HEK293T (cell line): ENCODE measurements around the gene PLA2G4C.

ENCODE experiments used
- CTCF ChIA-PET: fragments of 350-600 bp; formaldehyde crosslinking; extraction: SDS; loops from one replicate; lab custom pipeline; 2021; ENCODE audit warnings: antibody characterized with exemption, inconsistent platforms; lab: Yijun Ruan, JAX
- POLR2A ChIA-PET: fragments of 350-600 bp; formaldehyde crosslinking; extraction: SDS; loops from one replicate; lab custom pipeline; 2020; ENCODE audit warnings: antibody characterized with exemption, inconsistent platforms; lab: Yijun Ruan, JAX
- DNase-seq: peaks from one replicate; pipeline ENCODE4 v3.0.0; 2012; ENCODE audit warnings: mixed read lengths; ENCODE audit errors: extremely low spot score
- ARNT ChIP-seq: fragments of 450-650 bp; IDR thresholded peaks from 2 replicates; pipeline ENCODE4 v1.6.1; 2017; ENCODE audit warnings: mild to moderate bottlenecking
- BHLHE40 ChIP-seq: fragments of 450-650 bp; IDR thresholded peaks from 2 replicates; pipeline ENCODE4 v1.6.1; 2016; ENCODE audit warnings: mild to moderate bottlenecking, moderate library complexity, borderline replicate concordance
- CTBP1 ChIP-seq: fragments of 450-650 bp; IDR thresholded peaks from 2 replicates; pipeline ENCODE4 v1.6.1; 2016; ENCODE audit warnings: borderline replicate concordance
- ELF4 ChIP-seq: fragments of 450-650 bp; IDR thresholded peaks from 2 replicates; pipeline ENCODE4 v1.6.1; 2017; ENCODE audit warnings: antibody characterized with exemption
- FOXA1 ChIP-seq: fragments of 450-650 bp; IDR thresholded peaks from 2 replicates; pipeline ENCODE4 v1.6.1; 2016; ENCODE audit warnings: mild to moderate bottlenecking
- FOXK2 ChIP-seq: fragments of 450-650 bp; IDR thresholded peaks from 2 replicates; pipeline ENCODE4 v1.6.1; 2016; ENCODE audit warnings: mild to moderate bottlenecking
- FOXM1 ChIP-seq: fragments of 450-650 bp; IDR thresholded peaks from 2 replicates; pipeline ENCODE4 v1.6.1; 2017; ENCODE audit warnings: mild to moderate bottlenecking, borderline replicate concordance
- HDGF ChIP-seq: fragments of 450-650 bp; IDR thresholded peaks from 2 replicates; pipeline ENCODE4 v1.6.1; 2017; ENCODE audit warnings: antibody characterized with exemption, borderline replicate concordance
- L3MBTL2 ChIP-seq: fragments of 450-650 bp; conservative IDR thresholded peaks from 2 replicates; pipeline ENCODE4 v1.6.1; 2016; ENCODE audit warnings: mild to moderate bottlenecking
- LEF1 ChIP-seq: fragments of 450-650 bp; IDR thresholded peaks from 2 replicates; pipeline ENCODE4 v1.6.1; 2017; ENCODE audit warnings: mild to moderate bottlenecking, borderline replicate concordance
- NFRKB ChIP-seq: fragments of 450-650 bp; IDR thresholded peaks from 2 replicates; pipeline ENCODE4 v1.6.1; 2016; ENCODE audit warnings: mild to moderate bottlenecking, moderate library complexity
- PKNOX1 ChIP-seq: fragments of 450-650 bp; IDR thresholded peaks from 2 replicates; pipeline ENCODE4 v1.6.1; 2016
- SP1 ChIP-seq: fragments of 450-650 bp; IDR thresholded peaks from 2 replicates; pipeline ENCODE4 v1.6.1; 2017
- SUZ12 ChIP-seq: fragments of 450-650 bp; IDR thresholded peaks from 2 replicates; pipeline ENCODE4 v1.6.1; 2016; ENCODE audit warnings: mild to moderate bottlenecking
- TARDBP ChIP-seq: fragments of 450-650 bp; IDR thresholded peaks from 2 replicates; pipeline ENCODE4 v1.6.1; 2016
- ZNF384 ChIP-seq: fragments of 450-650 bp; IDR thresholded peaks from 2 replicates; pipeline ENCODE4 v1.6.1; 2016

Gene PLA2G4C

GRCh38 chr19:48110350-48110966 is at the start of gene PLA2G4C:
TSS of gene PLA2G4C (minus strand) at chr19:48110817. CDS start at chr19:48106529, 4,288 bp downstream.
- DNase-seq, result peak; percentile 93
- ChIA-PET CTCF (interaction anchor here (0.6 to 1.3 kb wide), 2 partner anchors 22 to 147 kb away, joined by 3 to 8 read pairs; no protein-coding TSS in a partner anchor), POLR2A (interaction anchor here (0.6 to 2.9 kb wide), 15 partner anchors 8 to 907 kb away, joined by 3 to 17 read pairs (median 5); partner anchors contain the start of genes CARD8, LIG1 and ZSWIM9)
- TF ChIP-seq NFRKB, result no peak
- no peak for TF ChIP-seq SUZ12
- TF ChIP-seq FOXK2, result no peak
- peak; percentile 40; the same call in 1 of the 2 replicates for TF ChIP-seq ELF4
- TF ChIP-seq HDGF, result 0 out of 2 replicates have a peak, but pooled peaks have one; percentile 62

GRCh38 chr19:48158210-48158790 is 47.7 kb upstream of the PLA2G4C start:
- TF ChIP-seq BHLHE40 (no peak), ARNT (no peak), NFRKB (no peak), FOXM1 (no peak), FOXA1 (no peak), SP1 (no peak), FOXK2 (no peak), CTBP1 (no peak), ELF4 (no peak), L3MBTL2 (no peak), LEF1 (no peak)
- POLR2A ChIA-PET, result interaction anchor here (1.1 kb wide), 1 partner anchor 48 kb away, joined by 4 read pairs; the partner anchor contains the start of gene PLA2G4C
- no peak for DNase-seq
- CTCF ChIA-PET, result no interaction called here

- POLR2A ChIA-PET, result interaction anchor here (1.6 kb wide), 1 partner anchor 43 kb away, joined by 6 read pairs; the partner anchor contains the start of gene PLA2G4C
- CTCF ChIA-PET, result no interaction called here
- TF ChIP-seq FOXM1, result no peak
- no peak for TF ChIP-seq BHLHE40
- TF ChIP-seq L3MBTL2, result no peak
- TF ChIP-seq HDGF, result no peak
- no peak for TF ChIP-seq CTBP1
- no peak for TF ChIP-seq ELF4
- no peak for TF ChIP-seq ARNT
- no peak for TF ChIP-seq FOXA1
- TF ChIP-seq LEF1, result no peak
- TF ChIP-seq ZNF384, result no peak
- no peak for TF ChIP-seq SUZ12
- no peak for TF ChIP-seq PKNOX1
- TF ChIP-seq NFRKB, result no peak
- TF ChIP-seq SP1, result no peak
- TF ChIP-seq FOXK2, result no peak
- TF ChIP-seq TARDBP, result no peak
- DNase-seq, result no peak
These were observed 43.4 kb upstream of the PLA2G4C start for GRCh38 chr19:48154003-48154402.

GRCh38 chr19:48152551-48152950 is 41.9 kb upstream of the PLA2G4C start:
- TF ChIP-seq ZNF384, result no peak
- CTCF ChIA-PET, result interaction anchor here (0.7 to 1.2 kb wide), 3 partner anchors 45 to 271 kb away, joined by 3 to 7 read pairs (median 4); no protein-coding TSS in a partner anchor
- peak; percentile 65 for DNase-seq
- POLR2A ChIA-PET, result interaction anchor here (1.0 kb wide), 1 partner anchor 17 kb away, joined by 4 read pairs; no protein-coding TSS in a partner anchor

- ChIA-PET POLR2A (interaction anchor here (0.8 kb wide), 1 partner anchor 39 kb away, joined by 3 read pairs; the partner anchor contains the start of gene PLA2G4C), CTCF (no interaction called here)
- TF ChIP-seq PKNOX1, result no peak
- TF ChIP-seq FOXM1, result no peak
- TF ChIP-seq HDGF, result no peak
- no peak for TF ChIP-seq ZNF384
- no peak for TF ChIP-seq BHLHE40
- no peak for TF ChIP-seq FOXK2
- TF ChIP-seq SP1, result no peak
- no peak for TF ChIP-seq SUZ12
- no peak for TF ChIP-seq LEF1
- TF ChIP-seq NFRKB, result no peak
- TF ChIP-seq CTBP1, result no peak
- TF ChIP-seq TARDBP, result no peak
- TF ChIP-seq ARNT, result no peak
- TF ChIP-seq L3MBTL2, result no peak
- TF ChIP-seq ELF4, result no peak
- DNase-seq, result no peak
These were observed 38.8 kb upstream of the PLA2G4C start for GRCh38 chr19:48149430-48149829.

GRCh38 chr19:48148576-48148975 is 38.0 kb upstream of the PLA2G4C start:
- CTCF ChIA-PET, result no interaction called here
- POLR2A ChIA-PET, result no interaction called here
- DNase-seq, result no peak
- TF ChIP-seq FOXA1 (no peak), L3MBTL2 (no peak), ZNF384 (no peak), FOXM1 (no peak), CTBP1 (no peak), ARNT (no peak), HDGF (no peak), NFRKB (no peak), TARDBP (no peak), SUZ12 (no peak), BHLHE40 (no peak), PKNOX1 (no peak), LEF1 (no peak), FOXK2 (no peak), SP1 (no peak), ELF4 (no peak)
